SK-N-SH treated with all-trans-retinoic acid at 6 μM for 48 hours (cell line): ENCODE results near the gene CACNA1D.

Source experiments
- ARNTL ChIP-seq: fragments of 450-650 bp; formaldehyde crosslinking; IDR thresholded peaks from 2 replicates; pipeline ENCODE4 v1.5.0; 2020; ENCODE audit warnings: low read depth, mild to moderate bottlenecking, moderate library complexity, borderline replicate concordance
- CSDC2 ChIP-seq: fragments of 250-450 bp; sonication (Bioruptor Pico); IDR thresholded peaks from 2 replicates; pipeline ENCODE4 v1.5.0; 2020; ENCODE audit warnings: mild to moderate bottlenecking, moderate library complexity
- CSRNP3 ChIP-seq: fragments of 250-450 bp; sonication (Bioruptor Pico); IDR thresholded peaks from 2 replicates; pipeline ENCODE4 v1.5.1; 2021; ENCODE audit warnings: mild to moderate bottlenecking, moderate library complexity
- ESRRG ChIP-seq: fragments of 250-450 bp; sonication (Bioruptor Pico); IDR thresholded peaks from 2 replicates; pipeline ENCODE4 v1.6.1; 2021; ENCODE audit warnings: mild to moderate bottlenecking
- OSR1 ChIP-seq: fragments of 250-450 bp; sonication (Bioruptor Pico); IDR thresholded peaks from 2 replicates; pipeline ENCODE4 v1.8.0; 2022; ENCODE audit warnings: moderate library complexity, mild to moderate bottlenecking, inconsistent platforms
- PATZ1 ChIP-seq: fragments of 250-450 bp; sonication (Bioruptor Pico); IDR thresholded peaks from 2 replicates; pipeline ENCODE4 v1.8.0; 2020; ENCODE audit warnings: mild to moderate bottlenecking, moderate library complexity, borderline replicate concordance
- SNAI2 ChIP-seq: fragments of 250-450 bp; sonication (Bioruptor Pico); IDR thresholded peaks from 2 replicates; pipeline ENCODE4 v1.5.0; 2020; ENCODE audit warnings: mild to moderate bottlenecking, moderate library complexity
- TOX ChIP-seq: fragments of 250-450 bp; sonication (Bioruptor Pico); IDR thresholded peaks from 2 replicates; pipeline ENCODE4 v1.8.0; 2021; ENCODE audit warnings: mild to moderate bottlenecking, moderate library complexity, borderline replicate concordance
- TSHZ2 ChIP-seq: fragments of 250-450 bp; sonication (Bioruptor Pico); IDR thresholded peaks from 2 replicates; pipeline ENCODE4 v1.5.0; 2020; ENCODE audit warnings: mild to moderate bottlenecking, moderate library complexity
- ZFP3 ChIP-seq: fragments of 250-450 bp; sonication (Bioruptor Pico); IDR thresholded peaks from 2 replicates; pipeline ENCODE4 v1.5.0; 2020; ENCODE audit warnings: mild to moderate bottlenecking, moderate library complexity
- ZNF565 ChIP-seq: fragments of 450-650 bp; formaldehyde crosslinking; conservative IDR thresholded peaks from 2 replicates; pipeline ENCODE4 v1.5.0; 2020; ENCODE audit warnings: low read depth, mild to moderate bottlenecking, moderate library complexity
- ZNF70 ChIP-seq: fragments of 450-650 bp; formaldehyde crosslinking; IDR thresholded peaks from 2 replicates; pipeline ENCODE4 v1.5.0; 2020; ENCODE audit warnings: mild to moderate bottlenecking, moderate library complexity
- ZNF8 ChIP-seq: fragments of 450-650 bp; formaldehyde crosslinking; IDR thresholded peaks from 2 replicates; pipeline ENCODE4 v1.5.0; 2020; ENCODE audit warnings: mild to moderate bottlenecking, moderate library complexity

GRCh38 chr3:53673722-53674350, 179.4 kb downstream of the CACNA1D start:
- TF ChIP-seq ESRRG (CRISPR knock-in tag) (no peak), ZNF565 (no peak), TSHZ2 (no peak), ZFP3 (CRISPR knock-in tag) (no peak), ZNF8 (CRISPR knock-in tag) (no peak), SNAI2 (CRISPR knock-in tag) (no peak), ARNTL (no peak), ZNF70 (CRISPR knock-in tag) (no peak), PATZ1 (no peak), OSR1 (CRISPR knock-in tag) (no peak), CSDC2 (CRISPR knock-in tag) (no peak), TOX (CRISPR knock-in tag) (no peak), CSRNP3 (CRISPR knock-in tag) (no peak)
